Activated CD8-positive, alpha-beta memory T cell treated with anti-CD3 and anti-CD28 coated beads for 36 hours (primary cell): ENCODE data around the gene AGER. TPM values are rescaled to one million over a fixed set of nuclear protein-coding genes. Genes with fewer than 3 reads are reported as not detected.
"Not testable (repeated sequence)": the region's sequence is repeated elsewhere in the genome, so short reads cannot be mapped to it uniquely, and the experiment has no call there.

ENCODE experiments used
- CTCF ChIA-PET: fragments of 350-600 bp; sonication (Branson Sonifier 250); formaldehyde crosslinking; loops from one replicate; lab custom pipeline; 2021; ENCODE audit warnings: antibody characterized with exemption; lab: Charles Lee
- POLR2A ChIA-PET: fragments of 350-600 bp; sonication (Branson Sonifier 250); formaldehyde crosslinking; loops from one replicate; lab custom pipeline; 2021; ENCODE audit warnings: antibody characterized with exemption; lab: Charles Lee
- total RNA-seq, 2 experiments: library from RNA; stranded (reverse); gene quantifications; one replicate each; pipeline ENCODE4 v1.2.3, GENCODE V29; 2021

The AGER gene
- total RNA-seq, 2 experiments from 2014 or later: 10.5 to 15.2 TPM

DNA sequence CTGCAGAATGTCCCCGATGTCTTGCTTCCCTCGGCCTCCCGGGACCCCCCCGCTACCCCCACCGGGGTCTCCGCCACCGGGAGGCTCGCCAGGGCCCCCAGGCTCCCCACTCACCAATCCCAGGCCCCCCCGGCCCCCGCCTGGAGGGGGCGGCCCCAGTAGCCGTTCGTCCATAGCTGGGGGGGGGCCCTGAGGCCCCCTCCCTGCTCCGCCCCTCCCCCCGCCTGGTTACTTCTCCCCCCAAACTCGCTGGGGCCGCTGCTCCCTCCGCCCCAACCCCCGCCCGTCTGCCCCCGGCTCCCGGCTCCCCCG, 5.6 kb upstream of the AGER start:
- ChIA-PET CTCF (interaction anchor here (1.4 kb wide), 1 partner anchor 71 kb away, joined by 5 read pairs; no protein-coding TSS in a partner anchor), POLR2A (interaction anchor here (0.8 to 1.9 kb wide), 2 partner anchors 11 to 61 kb away, joined by 3 to 16 read pairs; partner anchors contain the start of gene ATF6B)

- POLR2A ChIA-PET: interaction anchor here (0.6 to 1.9 kb wide), 2 partner anchors 10 to 525 kb away, joined by 3 to 16 read pairs; no protein-coding TSS in a partner anchor
- CTCF ChIA-PET: no interaction called here
Observed at GRCh38 chr6:32189069-32189741, 5.2 kb upstream of the AGER start.

- ChIA-PET POLR2A (interaction anchor here (0.6 to 1.9 kb wide), 2 partner anchors 10 to 524 kb away, joined by 3 to 16 read pairs; no protein-coding TSS in a partner anchor), CTCF (interaction anchor here (1.3 to 1.4 kb wide), 2 partner anchors 10 to 12 kb away, joined by 4 read pairs; partner anchors contain the start of genes AGPAT1 and RNF5)
Observed at GRCh38 chr6:32188381-32189068, 4.5 kb upstream of the AGER start.

DNA sequence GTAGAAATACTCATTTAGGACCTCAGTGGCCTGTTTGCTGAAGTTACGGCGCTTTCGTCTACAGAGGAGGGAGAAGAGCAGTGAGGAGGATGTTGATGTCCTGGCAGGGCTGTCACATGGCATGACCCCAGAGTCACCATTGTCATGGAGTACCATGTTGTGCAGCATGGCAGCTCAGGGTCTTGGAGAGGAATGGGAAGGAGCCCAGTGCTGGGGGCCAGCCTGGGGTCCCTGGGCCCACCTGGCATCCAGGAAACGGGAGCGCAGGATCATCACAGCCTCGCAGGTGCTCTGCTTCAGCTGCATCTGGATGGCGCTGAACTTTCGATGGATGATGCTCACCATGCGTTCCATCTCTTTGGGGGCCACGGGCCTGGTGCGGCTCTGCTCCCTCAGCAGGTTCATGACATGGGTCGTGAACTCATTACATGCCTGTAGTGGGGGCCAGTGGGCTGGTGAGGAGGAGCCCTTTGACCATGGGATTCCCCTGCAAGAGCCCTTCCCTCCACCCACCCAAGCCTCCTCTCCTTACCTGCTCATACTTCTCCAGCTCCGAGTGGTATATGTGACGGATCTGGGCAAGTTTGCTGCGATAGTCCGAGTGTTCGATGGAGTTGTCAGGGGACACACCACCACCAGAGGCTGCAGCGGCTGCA, 3.8 kb upstream of the AGER start:
- POLR2A ChIA-PET: not testable (repeated sequence)
- CTCF ChIA-PET: interaction anchor here (1.2 to 1.4 kb wide), 4 partner anchors 8 to 70 kb away, joined by 3 to 4 read pairs (median 4); partner anchors contain the start of genes AGPAT1 and RNF5

GRCh38 chr6:32187009-32187709, 3.1 kb upstream of the AGER start:
- ChIA-PET POLR2A (no interaction called here), CTCF (interaction anchor here (1.2 to 1.4 kb wide), 4 partner anchors 8 to 70 kb away, joined by 3 to 4 read pairs (median 4); partner anchors contain the start of genes AGPAT1 and RNF5)

DNA sequence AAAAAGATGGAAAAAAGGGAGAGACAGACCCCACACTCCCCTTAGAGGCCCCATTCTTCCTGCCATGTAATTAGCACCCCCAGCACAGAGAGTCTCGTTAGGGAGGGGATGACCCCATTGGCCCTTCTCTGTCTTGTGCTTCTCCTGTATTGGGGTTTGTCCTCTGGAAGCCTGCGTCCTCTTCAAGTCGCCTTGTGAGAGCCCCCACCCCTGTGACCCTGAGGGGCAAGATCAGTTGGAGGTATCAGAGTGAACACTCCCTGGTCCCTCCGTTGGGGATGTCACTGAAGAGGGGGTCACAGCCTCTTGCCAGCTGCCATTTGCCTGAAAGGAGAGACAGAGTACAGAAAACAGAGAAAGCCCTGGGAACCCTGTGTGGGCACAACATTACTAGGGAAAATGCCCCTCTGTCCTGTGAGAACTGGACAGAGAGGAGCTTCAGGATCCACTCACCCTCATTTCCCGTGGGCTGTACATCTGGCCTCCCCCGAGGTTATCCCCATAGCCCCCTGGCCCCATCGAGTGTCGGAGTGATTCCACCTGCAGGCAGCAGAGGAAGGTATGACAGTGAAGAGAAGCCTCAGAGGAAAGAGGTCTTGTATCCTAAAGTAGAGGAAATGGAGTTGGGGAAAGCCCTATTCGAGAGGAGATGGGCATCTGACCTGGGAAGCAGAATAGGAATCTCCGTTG, 2.2 kb upstream of the AGER start:
- CTCF ChIA-PET: interaction anchor here (1.2 to 1.4 kb wide), 2 partner anchors 9 to 69 kb away, joined by 3 read pairs; no protein-coding TSS in a partner anchor
- POLR2A ChIA-PET: not testable (repeated sequence)

- POLR2A ChIA-PET: interaction anchor here (0.6 kb wide), 1 partner anchor 1588 kb away, joined by 6 read pairs; no protein-coding TSS in a partner anchor
- CTCF ChIA-PET: not testable (repeated sequence)
Observed at GRCh38 chr6:32185681-32186131, 1.7 kb upstream of the AGER start.

GRCh38 chr6:32183483-32184083, 470 bp downstream of the AGER start:
- POLR2A ChIA-PET: interaction anchor here (0.7 kb wide), 1 partner anchor 8 kb away, joined by 3 read pairs; no protein-coding TSS in a partner anchor
- CTCF ChIA-PET: no interaction called here

DNA sequence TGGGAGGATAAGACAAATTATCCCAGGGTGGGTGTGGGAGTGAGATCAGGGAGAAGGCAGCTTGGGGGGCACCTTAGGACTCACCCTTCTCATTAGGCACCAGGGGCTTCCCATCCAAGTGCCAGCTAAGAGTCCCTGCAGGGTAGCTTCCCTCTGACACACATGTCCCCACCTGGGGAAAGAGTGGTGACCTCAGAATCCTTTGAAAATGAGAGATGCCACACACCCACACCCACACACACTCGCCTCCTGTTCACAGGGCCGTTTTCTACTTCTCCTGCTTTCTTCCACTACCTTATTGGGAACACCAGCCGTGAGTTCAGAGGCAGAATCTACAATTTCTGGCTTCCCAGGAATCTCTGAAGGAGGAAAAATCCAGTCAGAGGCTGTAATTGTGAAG, 1.0 kb downstream of the AGER start:
- ChIA-PET CTCF (interaction anchor here (1.3 kb wide), 1 partner anchor 12 kb away, joined by 5 read pairs; no protein-coding TSS in a partner anchor), POLR2A (interaction anchor here (0.7 kb wide), 1 partner anchor 9 kb away, joined by 3 read pairs; no protein-coding TSS in a partner anchor)

GRCh38 chr6:32182555-32182981, 1.5 kb downstream of the AGER start:
- POLR2A ChIA-PET: interaction anchor here (0.7 kb wide), 1 partner anchor 9 kb away, joined by 3 read pairs; no protein-coding TSS in a partner anchor
- CTCF ChIA-PET: interaction anchor here (1.3 kb wide), 1 partner anchor 12 kb away, joined by 5 read pairs; no protein-coding TSS in a partner anchor

DNA sequence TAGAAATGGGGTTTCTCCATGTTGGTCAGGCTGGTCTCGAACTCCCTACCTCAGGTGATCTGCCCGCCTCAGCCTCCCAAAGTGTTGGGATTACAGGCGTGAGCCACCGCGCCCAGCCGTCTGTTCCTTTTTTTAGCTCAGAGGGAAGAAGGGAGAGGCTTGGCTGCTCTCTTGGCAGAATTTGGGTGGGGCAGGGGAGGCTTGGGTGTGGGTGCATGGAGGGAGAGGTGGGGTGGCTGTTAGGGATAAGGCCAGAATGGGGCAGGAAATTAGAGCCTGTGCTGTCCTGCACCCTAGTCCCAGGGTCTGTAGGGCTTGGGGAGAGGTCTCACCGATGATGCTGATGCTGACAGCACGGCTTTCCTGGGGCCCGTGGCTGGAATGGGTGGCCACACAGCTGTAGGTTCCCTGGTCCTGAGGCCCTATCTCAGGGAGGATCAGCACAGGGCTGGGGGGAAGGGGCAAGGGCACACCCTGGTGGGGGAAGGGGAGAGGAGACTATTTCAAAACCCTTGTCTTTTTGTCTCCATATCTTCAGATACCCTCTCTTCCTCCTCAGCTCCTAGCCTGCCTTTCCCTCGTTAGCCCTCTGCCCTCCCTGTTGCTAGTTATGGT, 2.0 kb downstream of the AGER start:
- ChIA-PET POLR2A (no interaction called here), CTCF (interaction anchor here (1.3 kb wide), 1 partner anchor 13 kb away, joined by 5 read pairs; no protein-coding TSS in a partner anchor)

DNA sequence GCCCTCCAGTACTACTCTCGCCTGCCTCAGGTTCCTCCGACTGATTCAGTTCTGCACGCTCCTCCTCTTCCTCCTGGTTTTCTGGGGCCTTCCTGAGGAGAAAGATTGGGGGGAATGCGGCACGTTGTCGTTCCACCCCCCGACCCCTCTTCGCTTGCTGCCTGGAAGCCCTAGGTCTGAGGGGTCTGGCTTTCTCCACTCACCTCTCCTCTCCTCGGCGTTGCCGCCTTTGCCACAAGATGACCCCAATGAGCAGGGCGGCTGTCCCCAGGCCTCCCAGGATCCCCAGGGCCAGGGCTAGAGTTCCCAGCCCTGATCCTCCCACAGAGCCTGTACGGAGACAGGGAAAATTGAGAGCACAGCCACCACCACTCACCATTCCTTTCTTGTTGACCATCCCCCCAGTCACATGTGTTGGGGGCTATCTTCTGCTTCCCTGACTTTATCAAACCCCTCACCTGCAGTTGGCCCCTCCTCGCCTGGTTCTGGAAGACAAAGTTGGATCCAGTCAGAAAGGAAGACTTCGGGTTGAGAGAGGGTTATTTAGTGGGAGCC, 2.8 kb downstream of the AGER start:
- ChIA-PET POLR2A (no interaction called here), CTCF (no interaction called here)

DNA sequence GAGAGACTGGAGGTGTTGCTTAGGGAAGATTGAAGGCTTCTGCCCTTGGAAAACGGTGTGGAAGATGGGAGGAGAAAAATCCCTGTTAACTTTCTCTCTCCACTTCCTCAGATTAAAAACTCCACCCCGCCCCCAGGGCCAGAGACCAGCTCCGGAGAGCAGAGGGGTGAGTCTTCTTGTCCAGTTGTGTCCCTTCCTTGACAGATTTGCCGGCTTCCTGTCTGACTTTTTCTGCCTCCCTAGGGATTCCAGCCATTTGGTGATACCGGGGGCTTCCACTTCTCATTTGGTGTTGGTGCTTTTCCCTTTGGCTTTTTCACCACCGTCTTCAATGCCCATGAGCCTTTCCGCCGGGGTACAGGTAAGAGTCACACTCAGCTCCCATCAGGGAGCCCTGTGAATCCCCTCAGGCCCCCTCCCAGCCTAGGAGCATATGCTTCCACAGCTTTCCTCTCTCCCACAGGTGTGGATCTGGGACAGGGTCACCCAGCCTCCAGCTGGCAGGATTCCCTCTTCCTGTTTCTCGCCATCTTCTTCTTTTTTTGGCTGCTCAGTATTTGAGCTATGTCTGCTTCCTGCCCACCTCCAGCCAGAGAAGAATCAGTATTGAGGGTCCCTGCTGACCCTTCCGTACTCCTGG, 4.2 kb downstream of the AGER start:
- CTCF ChIA-PET: interaction anchor here (1.3 to 1.5 kb wide), 2 partner anchors 13 to 16 kb away, joined by 6 to 7 read pairs; partner anchors contain the start of gene GPSM3
- POLR2A ChIA-PET: interaction anchor here (0.7 to 1.2 kb wide), 2 partner anchors 16 to 51 kb away, joined by 4 to 11 read pairs; no protein-coding TSS in a partner anchor

DNA sequence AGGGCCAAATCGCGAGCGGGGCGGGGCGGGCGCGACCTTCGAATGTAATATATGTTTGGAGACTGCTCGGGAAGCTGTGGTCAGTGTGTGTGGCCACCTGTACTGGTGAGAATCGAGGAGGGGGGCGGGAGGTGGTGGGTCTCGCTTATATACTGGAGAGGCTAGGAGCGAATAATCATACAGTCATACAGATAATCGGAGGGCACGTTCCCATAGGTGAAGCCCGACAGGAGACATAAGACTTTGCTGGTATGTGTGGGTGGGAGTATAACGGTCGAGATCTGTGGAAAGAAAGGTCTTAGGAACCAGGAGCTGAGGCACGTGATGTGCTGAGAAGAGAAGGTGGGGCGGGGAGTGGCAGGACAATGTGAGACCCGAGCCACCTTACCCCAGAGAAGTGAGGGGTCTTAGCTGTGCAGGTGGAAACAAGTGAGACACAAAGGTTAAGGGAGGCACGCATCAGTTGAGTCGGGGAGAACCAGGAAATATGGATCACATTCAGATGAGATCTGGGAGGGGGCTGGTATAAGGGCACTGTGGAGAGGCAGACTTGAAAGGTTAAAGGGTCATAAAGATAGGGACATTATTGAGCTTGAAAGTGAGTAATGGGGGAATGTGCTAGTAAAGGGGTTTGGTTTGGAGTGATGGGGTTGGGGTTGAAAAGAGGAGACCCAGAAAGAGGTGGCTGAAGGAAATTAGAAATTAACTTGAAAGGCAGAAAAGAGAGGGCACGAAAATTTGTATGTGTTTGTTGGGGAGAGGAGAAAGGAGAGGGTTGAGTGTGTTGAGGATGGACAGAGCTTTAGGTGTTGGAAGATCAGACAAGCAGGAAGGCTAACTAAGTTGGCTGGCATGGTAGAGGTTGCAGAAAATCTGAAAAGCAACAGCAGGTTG, 5.3 kb downstream of the AGER start:
- ChIA-PET CTCF (interaction anchor here (0.7 to 1.5 kb wide), 4 partner anchors 9 to 67 kb away, joined by 4 to 7 read pairs (median 5); partner anchors contain the start of gene GPSM3), POLR2A (interaction anchor here (0.5 to 1.2 kb wide), 5 partner anchors 11 to 167 kb away, joined by 3 to 16 read pairs (median 7); partner anchors contain the start of genes GPSM3 and PBX2)
